Right hindlimb (tissue), 1 donor: ENCODE results near the gene ZNF850.

Source experiments
- DNase-seq: peaks from one replicate; pipeline ENCODE4 v3.0.0-alpha.2; 2018

The ZNF850 gene

DNA sequence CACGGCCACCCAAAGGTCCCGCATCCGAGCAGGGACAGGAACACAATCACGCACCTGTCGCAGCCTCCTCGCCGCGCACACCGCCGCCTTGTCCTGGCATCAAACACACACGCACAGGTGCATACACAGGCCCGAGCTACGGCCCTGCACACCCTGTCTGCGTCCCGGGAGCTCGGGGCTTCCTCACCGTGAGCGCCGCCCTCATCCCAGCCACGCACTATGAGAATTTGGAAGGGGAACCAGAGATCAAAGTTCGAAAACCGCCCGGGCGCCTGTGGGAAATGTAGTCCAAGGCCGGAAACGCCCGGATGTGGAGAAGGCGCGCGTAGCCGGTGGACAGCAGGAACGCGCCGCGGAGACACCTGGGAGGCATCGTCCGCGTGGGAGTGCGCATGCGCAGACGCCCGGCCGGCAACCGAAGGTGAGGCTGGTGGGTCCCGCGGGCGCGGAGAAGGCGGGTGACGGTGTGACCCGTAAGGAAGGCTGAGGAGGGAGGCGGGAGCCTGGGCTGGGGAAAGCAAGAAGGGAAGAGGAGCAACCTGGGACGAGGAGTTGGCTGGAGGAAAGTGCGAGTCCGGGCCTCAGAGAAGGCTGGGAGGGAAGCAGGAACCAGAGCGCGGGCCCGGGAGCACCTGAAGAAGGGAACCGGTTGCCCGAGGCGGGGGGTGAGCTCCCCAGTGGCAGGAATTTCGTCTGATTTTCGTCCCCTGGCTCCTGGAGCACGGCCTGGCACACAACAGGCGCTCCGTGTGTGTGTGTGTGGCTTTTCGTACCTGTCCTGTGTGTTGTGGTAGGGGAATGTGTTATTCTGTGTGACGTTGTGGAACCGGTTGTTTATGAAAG lies 85.2 kb downstream of the ZNF850 start, which contains the start of gene ZNF567:
ZNF567 (plus strand) TSS at position 399 of the 843 bp plus-strand sequence. CDS start 7,256 bp downstream, outside the sequence.
- peak; percentile 98 for DNase-seq

DNA sequence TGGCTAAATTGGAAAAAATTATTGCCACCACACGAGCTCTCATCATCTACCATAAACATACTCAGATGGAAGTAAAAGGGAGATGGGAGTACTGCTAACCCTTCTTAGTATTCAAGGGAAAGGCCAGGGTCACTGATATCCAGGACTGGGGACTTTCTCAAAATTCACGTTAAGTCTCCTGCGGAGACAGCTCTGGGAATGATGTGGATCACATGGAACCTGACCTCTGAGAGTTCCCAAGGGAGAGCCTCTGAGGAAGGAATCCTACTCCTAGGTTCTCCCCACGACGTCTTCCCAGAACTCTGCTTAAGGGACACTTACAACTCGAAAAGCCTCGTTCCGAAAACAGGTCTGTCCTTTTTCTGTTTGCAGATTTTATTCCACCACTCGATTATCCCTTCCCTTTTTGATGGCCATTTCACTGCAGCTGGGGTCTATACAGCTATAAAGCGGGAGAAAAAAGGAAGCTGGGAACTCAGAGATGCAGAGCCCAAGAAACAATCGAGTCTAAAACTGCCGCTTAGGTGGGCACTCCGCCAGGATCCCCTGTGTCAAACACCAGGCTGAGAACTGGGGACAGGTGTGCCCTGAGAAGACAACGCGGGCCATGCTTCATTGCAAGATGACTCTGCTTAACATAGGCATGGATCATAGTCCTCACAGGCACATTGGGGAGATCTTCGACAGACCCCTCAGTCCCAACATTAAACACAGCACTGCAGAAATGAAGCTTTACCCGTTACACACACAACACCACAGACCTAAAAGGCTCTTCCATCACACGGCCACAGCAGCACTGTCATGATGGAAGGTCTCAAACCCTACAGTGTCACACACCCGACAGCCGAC lies 86.0 kb downstream of the ZNF850 start:
- peak; percentile 34 for DNase-seq

DNA sequence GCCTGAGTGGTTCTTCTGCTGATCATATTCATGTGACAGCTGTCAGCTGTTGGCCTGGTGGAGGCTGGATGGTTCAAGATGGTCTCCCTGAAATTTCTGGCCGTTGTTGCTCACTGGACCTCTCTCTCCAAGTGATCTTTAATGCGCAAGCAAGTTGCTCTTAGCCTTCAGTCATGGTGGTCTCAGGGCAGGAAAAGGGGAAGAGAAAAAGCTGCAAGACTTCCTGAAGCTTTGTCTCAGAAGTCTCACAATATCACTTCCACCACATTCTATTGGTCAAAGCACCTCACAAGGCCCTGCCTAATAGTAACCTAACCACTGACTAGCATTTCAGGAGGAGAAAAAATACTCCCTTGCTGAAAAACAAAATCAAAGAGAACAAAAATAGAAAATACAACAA lies 86.8 kb downstream of the ZNF850 start:
- no peak for DNase-seq

DNA sequence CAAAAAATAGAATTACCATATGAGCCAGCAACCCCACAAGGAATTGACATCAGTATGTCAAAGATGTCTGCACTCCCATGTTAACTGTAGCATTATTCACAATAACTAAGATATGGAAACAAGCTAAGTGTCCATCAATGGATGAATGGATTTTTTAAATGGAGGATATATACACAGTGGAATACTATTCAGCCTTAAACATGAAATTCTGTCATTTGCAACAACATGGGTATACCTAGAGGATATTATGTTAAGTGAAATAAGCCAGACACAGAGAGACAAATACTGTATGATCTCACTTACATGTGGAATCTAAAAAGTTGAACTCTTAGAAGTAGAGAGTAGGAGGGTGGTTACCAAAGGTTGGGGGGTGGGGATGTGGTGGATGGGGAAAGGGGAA lies 93.2 kb downstream of the ZNF850 start:
- no peak for DNase-seq

DNA sequence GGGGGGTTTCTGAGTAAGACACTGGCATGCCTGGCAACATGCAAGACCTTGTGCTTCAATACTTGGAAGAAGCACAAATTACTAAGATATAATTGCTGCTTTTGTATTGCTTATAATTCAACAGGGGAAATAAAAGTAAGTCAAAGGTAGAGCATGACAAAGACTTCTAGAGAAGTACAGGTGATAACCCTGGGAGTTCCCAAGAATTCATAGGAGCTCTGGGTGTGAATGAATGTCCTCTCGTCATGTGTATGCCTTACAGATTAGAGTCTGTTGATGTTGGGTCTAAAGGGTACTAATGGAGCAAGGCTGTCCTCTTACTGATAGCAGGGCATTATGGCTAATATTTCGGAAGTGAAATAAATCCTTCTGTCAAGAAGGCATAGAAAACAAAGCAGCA lies 98.4 kb downstream of the ZNF850 start:
- no peak for DNase-seq

DNA sequence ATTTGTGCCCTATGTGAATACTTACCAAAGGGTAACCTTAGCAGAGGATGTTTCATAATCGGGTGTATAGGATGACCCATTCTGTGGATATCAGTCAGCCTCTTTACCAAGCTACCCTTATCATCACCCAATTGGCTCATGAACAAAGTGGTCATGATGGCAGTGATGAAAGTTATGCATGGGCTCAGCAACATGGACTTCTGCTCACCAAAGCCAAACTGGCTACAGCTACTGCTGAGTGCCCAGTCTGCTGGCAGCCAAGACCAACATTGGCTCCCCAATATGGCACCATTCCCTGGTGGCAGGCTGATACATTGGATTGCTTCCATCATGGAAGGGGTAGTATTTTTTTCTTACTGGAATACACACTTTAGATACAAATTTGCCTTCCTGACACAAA lies 100.2 kb downstream of the ZNF850 start:
- no peak for DNase-seq

DNA sequence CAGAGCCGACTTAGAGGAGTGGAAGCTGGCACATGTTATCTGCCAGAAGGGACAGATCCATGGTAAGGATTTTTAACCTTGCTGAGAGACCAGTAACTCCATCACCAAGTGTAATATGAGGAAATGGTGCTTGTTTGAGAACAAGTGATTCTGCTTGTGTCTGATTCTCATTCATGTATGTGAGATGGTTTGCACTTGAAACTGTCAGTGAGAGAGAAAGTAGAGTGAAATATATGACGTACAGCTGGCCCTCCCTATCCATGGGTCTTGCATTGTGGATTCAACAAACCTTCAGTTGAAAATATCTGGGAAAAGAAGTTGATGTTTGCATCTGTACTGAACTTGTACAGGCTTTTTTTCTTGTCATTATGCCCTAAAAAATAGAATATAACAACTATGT lies 104.0 kb downstream of the ZNF850 start:
- no peak for DNase-seq

DNA sequence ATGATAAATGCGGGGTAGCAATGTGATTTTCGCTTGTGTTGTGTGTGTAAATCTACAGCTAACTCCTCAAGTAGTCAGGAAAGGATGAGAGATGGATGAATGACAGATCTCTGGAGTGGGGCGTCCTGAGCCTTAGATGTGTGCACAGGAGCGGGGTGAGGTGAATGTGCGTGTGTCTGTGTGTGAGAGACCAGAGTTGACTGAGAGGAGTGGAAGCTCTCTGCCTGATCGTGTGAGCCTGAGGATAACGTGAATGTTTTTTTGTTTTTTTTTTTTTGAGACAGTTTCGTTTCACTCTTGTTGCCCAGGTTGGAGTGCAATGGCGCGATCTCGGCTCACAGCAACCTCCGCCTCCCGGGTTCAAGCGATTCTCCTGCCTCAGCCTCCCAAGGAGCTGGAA lies 106.8 kb downstream of the ZNF850 start:
- DNase-seq = no peak
